ENCODE results near the gene RASD2.
A peak's percentile ranks its signal among the peaks of the same experiment; 100 is the strongest.
"Not testable (repeated sequence)": the region's sequence is repeated elsewhere in the genome, so short reads cannot be mapped to it uniquely, and the experiment has no call there.

RASD2 gene, protein sequence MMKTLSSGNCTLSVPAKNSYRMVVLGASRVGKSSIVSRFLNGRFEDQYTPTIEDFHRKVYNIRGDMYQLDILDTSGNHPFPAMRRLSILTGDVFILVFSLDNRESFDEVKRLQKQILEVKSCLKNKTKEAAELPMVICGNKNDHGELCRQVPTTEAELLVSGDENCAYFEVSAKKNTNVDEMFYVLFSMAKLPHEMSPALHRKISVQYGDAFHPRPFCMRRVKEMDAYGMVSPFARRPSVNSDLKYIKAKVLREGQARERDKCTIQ

GRCh38 chr22:35540595-35541253 is at the start of gene RASD2:
Gene RASD2, plus strand, starts transcription at chr22:35540831. Its CDS starts 5,979 bp downstream, at chr22:35546810.
- Histone ChIP-seq H3K4me3 (ENCODE audit: low read length) (peak within 1 kb of the TSS; percentile 67), H3K4me2 (ENCODE audit: low read length) (peak within 1 kb of the TSS; percentile 58), H3K27ac (ENCODE audit: low read length) (no peak within 1 kb of the TSS), H3K36me3 (replicated peaks; ENCODE audit: low read depth, low read length) (no peaks in the 10 kb centered on the region), H3K79me2 (ENCODE audit: low read length) (no peaks in the 10 kb centered on the region), H3K9ac (ENCODE audit: low read length) (no peak within 1 kb of the TSS), H4K20me1 (ENCODE audit: insufficient read depth, low read length) (no peaks in the 10 kb centered on the region), H3K4me1 (ENCODE audit: low read length) (no peaks in the 10 kb centered on the region), H3K9me3 (ENCODE audit: insufficient read depth, low read length) (no peaks in the 10 kb centered on the region), H2AFZ (ENCODE audit: low read depth, low read length) (no peak within 1 kb of the TSS), H3K27me3 (ENCODE audit: low read depth, low read length) (peaks cover 38% of the 10 kb centered on the region)
- TF ChIP-seq EZH2phosphoT487 (IDR thresholded peaks at IDR 0.05; ENCODE audit: low read depth) = no peak
- TF ChIP-seq, protein P1, sequence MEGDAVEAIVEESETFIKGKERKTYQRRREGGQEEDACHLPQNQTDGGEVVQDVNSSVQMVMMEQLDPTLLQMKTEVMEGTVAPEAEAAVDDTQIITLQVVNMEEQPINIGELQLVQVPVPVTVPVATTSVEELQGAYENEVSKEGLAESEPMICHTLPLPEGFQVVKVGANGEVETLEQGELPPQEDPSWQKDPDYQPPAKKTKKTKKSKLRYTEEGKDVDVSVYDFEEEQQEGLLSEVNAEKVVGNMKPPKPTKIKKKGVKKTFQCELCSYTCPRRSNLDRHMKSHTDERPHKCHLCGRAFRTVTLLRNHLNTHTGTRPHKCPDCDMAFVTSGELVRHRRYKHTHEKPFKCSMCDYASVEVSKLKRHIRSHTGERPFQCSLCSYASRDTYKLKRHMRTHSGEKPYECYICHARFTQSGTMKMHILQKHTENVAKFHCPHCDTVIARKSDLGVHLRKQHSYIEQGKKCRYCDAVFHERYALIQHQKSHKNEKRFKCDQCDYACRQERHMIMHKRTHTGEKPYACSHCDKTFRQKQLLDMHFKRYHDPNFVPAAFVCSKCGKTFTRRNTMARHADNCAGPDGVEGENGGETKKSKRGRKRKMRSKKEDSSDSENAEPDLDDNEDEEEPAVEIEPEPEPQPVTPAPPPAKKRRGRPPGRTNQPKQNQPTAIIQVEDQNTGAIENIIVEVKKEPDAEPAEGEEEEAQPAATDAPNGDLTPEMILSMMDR (IDR thresholded peaks at IDR 0.05; ENCODE audit: low read depth, low read length) = no peak

DNA sequence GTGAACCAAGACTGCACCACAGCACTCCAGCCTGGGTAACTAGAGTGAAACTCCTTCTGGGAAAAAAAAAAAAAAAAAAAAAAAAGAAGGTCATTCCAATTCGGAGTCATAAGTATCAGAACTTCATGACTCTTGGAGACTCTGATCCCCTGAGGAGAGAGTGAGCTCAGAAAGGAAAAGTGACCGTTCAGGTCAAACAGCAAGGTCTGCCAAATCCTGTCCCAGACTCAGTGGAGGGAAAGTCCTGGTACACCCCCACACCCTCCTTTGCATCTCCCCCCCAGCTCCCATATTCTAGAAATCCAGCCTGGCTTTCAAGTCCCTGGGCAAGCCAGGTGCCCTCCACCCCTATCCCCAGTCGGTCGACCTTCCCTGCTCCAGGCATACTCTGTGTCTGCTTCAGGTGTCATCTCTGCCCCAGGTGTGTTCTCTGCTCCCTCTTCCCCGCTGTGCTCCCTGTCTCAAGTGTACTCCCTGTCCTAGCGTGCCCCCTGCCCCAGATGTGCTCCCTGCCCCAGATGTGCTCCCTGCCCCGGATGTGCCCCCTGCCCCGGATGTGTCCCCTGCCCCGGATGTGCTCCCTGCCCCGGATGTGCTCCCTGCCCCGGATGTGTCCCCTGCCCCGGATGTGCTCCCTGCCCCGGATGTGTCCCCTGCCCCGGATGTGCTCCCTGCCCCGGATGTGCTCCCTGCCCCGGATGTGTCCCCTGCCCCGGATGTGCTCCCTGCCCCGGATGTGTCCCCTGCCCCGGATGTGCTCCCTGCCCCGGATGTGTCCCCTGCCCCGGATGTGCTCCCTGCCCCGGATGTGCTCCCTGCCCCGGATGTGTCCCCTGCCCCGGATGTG is 49.3 kb upstream of the RASD2 start:
- not testable (repeated sequence) for H4K20me1 ChIP-seq (ENCODE audit: insufficient read depth, low read length); H2AFZ ChIP-seq (ENCODE audit: low read depth, low read length); H3K36me3 ChIP-seq (replicated peaks; ENCODE audit: low read depth, low read length); H3K79me2 ChIP-seq (ENCODE audit: low read length); H3K9me3 ChIP-seq (ENCODE audit: insufficient read depth, low read length); H3K4me3 ChIP-seq (ENCODE audit: low read length); H3K27ac ChIP-seq (ENCODE audit: low read length); H3K4me2 ChIP-seq (ENCODE audit: low read length); H3K4me1 ChIP-seq (ENCODE audit: low read length); H3K9ac ChIP-seq (ENCODE audit: low read length)
- peaks cover 28% of the 10 kb centered on the region; the same call in 1 of the 2 replicates for H3K27me3 ChIP-seq (ENCODE audit: low read depth, low read length)

DNA sequence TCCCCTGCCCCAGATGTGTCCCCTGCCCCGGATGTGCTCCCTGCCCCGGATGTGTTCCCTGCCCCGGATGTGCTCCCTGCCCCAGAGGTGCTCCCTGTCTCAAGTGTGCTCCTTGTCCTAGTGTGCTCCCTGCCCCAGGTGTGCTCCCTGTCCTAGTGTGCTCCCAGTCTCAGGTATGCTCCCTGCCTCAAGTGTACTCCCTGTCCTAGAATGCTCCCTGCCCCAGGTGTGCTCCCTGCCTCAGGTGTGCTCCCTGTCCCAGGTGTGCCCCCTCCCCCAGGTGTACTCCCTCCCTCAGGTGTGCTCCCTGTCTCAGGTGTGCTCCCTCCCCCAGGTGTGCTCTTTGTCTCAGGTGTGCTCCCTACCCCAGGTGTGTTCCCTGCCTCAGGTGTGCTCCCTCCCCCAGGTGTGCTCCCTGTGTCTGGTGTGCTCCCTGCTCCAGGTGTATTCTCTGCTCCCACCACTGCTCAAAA is 48.7 kb upstream of the RASD2 start:
- H3K4me1 ChIP-seq (ENCODE audit: low read length) = no peaks in the 10 kb centered on the region
- no peak overlapping the region for H3K27ac ChIP-seq (ENCODE audit: low read length)
- H3K4me2 ChIP-seq (ENCODE audit: low read length) = no peak overlapping the region
- TF ChIP-seq EZH2phosphoT487 (IDR thresholded peaks at IDR 0.05; ENCODE audit: low read depth) = no peak
- TF ChIP-seq, protein P1 (IDR thresholded peaks at IDR 0.05; ENCODE audit: low read depth, low read length) = no peak
- H4K20me1 ChIP-seq (ENCODE audit: insufficient read depth, low read length) = no peaks in the 10 kb centered on the region
- H3K9me3 ChIP-seq (ENCODE audit: insufficient read depth, low read length) = no peaks in the 10 kb centered on the region
- no peak overlapping the region for H3K4me3 ChIP-seq (ENCODE audit: low read length)
- H3K79me2 ChIP-seq (ENCODE audit: low read length) = no peaks in the 10 kb centered on the region
- no peaks in the 10 kb centered on the region for H3K36me3 ChIP-seq (replicated peaks; ENCODE audit: low read depth, low read length)
- H2AFZ ChIP-seq (ENCODE audit: low read depth, low read length) = no peak overlapping the region
- peaks cover 31% of the 10 kb centered on the region for H3K27me3 ChIP-seq (ENCODE audit: low read depth, low read length)
- H3K9ac ChIP-seq (ENCODE audit: low read length) = no peak overlapping the region

GRCh38 chr22:35493074-35493473 is 47.6 kb upstream of the RASD2 start:
- H3K36me3 ChIP-seq (replicated peaks; ENCODE audit: low read depth, low read length) = no peaks in the 10 kb centered on the region
- no peaks in the 10 kb centered on the region for H3K4me1 ChIP-seq (ENCODE audit: low read length)
- H3K4me2 ChIP-seq (ENCODE audit: low read length) = no peak overlapping the region
- no peak overlapping the region for H3K9ac ChIP-seq (ENCODE audit: low read length)
- peaks cover 32% of the 10 kb centered on the region for H3K27me3 ChIP-seq (ENCODE audit: low read depth, low read length)
- no peaks in the 10 kb centered on the region for H3K79me2 ChIP-seq (ENCODE audit: low read length)
- no peaks in the 10 kb centered on the region for H3K9me3 ChIP-seq (ENCODE audit: insufficient read depth, low read length)
- no peaks in the 10 kb centered on the region for H4K20me1 ChIP-seq (ENCODE audit: insufficient read depth, low read length)
- no peak overlapping the region for H2AFZ ChIP-seq (ENCODE audit: low read depth, low read length)
- H3K27ac ChIP-seq (ENCODE audit: low read length) = no peak overlapping the region
- TF ChIP-seq, protein P1 (IDR thresholded peaks at IDR 0.05; ENCODE audit: low read depth, low read length) = no peak
- TF ChIP-seq EZH2phosphoT487 (IDR thresholded peaks at IDR 0.05; ENCODE audit: low read depth) = no peak
- H3K4me3 ChIP-seq (ENCODE audit: low read length) = no peak overlapping the region

DNA sequence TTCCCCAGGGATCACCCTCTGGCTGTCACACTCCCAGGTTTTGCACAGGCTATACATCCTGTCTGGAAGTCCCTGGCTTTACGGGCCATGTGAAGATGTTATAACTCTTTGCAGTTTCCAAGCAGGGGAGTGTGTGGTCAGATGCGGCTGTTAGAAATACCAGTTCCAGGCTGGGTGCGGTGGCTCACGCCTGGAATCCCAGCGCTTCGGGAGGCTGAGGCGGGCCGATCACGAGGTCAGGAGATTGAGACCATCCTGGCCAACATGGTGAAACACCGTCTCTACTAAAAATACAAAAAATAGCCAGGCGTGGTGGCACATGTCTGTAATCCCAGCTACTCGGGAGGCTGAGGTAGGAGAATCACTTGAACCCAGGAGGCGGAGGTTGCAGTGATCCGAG is 44.9 kb upstream of the RASD2 start:
- not testable (repeated sequence) for H4K20me1 ChIP-seq (ENCODE audit: insufficient read depth, low read length); H3K4me2 ChIP-seq (ENCODE audit: low read length); H3K9ac ChIP-seq (ENCODE audit: low read length); H3K27ac ChIP-seq (ENCODE audit: low read length); H3K36me3 ChIP-seq (replicated peaks; ENCODE audit: low read depth, low read length); H2AFZ ChIP-seq (ENCODE audit: low read depth, low read length); H3K79me2 ChIP-seq (ENCODE audit: low read length); H3K4me1 ChIP-seq (ENCODE audit: low read length); H3K4me3 ChIP-seq (ENCODE audit: low read length); H3K9me3 ChIP-seq (ENCODE audit: insufficient read depth, low read length)
- H3K27me3 ChIP-seq (ENCODE audit: low read depth, low read length) = peaks cover 42% of the 10 kb centered on the region

Measured in OCI-LY3 (cell line).